ENCODE data around the gene NUMA1. TPM values are rescaled to one million over a fixed set of nuclear protein-coding genes. Genes with fewer than 3 reads are reported as not detected.

NUMA1 gene
- total and polyA plus RNA-seq, 9 of the 15 experiments (the other 6 are each of a cell fraction or from before 2014, with no cell fraction given), result 4.1 to 104 (median 51.2) TPM

DNA sequence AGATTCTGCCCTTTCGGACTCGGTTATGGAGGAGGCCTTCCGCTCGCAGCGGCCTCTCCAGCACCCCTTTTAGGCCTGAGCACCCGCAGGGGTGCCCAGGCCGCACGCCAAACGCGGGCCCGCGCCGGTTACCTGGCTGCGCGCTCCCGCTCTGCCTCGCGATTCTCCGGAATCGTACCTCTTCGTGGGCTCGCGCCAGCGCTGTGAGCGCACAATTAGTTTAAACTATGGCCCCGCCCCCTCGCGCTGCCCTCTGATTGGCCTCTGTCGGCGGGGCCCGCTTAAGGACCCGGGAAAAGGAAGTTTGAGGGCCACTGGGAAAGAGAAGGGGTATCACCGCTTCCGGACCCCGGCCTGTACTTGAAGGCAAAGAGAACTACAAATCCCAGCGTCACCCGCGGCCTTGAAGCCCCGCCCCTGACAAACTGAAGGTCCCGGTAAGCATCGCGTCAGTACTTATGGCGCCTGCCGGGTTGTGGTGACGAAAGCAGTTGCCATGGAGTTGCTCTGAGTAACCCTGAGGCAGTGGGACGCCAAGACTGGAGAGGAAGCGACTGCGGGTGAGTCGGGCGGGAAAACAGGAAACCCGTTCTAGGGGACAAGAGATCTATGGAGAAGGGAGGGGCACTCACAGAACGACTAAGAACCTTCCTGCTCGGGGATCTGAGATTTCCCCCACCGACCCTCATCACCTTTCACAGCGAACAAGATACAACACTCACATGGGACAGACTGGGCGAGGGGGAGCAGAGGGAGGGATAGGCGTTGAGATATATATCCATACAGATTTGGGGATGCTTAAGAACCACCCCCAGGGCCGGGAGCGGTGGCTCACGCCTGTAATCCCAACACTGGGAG is at the start of gene NUMA1, which contains the start of gene LRRC51 (continued):
- TF ChIP-seq, protein P1, sequence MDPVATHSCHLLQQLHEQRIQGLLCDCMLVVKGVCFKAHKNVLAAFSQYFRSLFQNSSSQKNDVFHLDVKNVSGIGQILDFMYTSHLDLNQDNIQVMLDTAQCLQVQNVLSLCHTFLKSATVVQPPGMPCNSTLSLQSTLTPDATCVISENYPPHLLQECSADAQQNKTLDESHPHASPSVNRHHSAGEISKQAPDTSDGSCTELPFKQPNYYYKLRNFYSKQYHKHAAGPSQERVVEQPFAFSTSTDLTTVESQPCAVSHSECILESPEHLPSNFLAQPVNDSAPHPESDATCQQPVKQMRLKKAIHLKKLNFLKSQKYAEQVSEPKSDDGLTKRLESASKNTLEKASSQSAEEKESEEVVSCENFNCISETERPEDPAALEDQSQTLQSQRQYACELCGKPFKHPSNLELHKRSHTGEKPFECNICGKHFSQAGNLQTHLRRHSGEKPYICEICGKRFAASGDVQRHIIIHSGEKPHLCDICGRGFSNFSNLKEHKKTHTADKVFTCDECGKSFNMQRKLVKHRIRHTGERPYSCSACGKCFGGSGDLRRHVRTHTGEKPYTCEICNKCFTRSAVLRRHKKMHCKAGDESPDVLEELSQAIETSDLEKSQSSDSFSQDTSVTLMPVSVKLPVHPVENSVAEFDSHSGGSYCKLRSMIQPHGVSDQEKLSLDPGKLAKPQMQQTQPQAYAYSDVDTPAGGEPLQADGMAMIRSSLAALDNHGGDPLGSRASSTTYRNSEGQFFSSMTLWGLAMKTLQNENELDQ (CRISPR knock-in tag; IDR thresholded peaks at IDR 0.05; ENCODE audit: borderline replicate concordance), result no peak
- TF ChIP-seq ZBTB8A (IDR thresholded peaks at IDR 0.05; ENCODE audit: partially characterized antibody), result no peak
- TF ChIP-seq FOXK1 (CRISPR knock-in tag; IDR thresholded peaks at IDR 0.05; ENCODE audit: borderline replicate concordance), result no peak
- TF ChIP-seq, protein P2, sequence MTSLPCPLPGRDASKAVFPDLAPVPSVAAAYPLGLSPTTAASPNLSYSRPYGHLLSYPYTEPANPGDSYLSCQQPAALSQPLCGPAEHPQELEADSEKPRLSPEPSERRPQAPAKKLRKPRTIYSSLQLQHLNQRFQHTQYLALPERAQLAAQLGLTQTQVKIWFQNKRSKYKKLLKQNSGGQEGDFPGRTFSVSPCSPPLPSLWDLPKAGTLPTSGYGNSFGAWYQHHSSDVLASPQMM (CRISPR knock-in tag; IDR thresholded peaks at IDR 0.05), result no peak
- TF ChIP-seq, protein P3, sequence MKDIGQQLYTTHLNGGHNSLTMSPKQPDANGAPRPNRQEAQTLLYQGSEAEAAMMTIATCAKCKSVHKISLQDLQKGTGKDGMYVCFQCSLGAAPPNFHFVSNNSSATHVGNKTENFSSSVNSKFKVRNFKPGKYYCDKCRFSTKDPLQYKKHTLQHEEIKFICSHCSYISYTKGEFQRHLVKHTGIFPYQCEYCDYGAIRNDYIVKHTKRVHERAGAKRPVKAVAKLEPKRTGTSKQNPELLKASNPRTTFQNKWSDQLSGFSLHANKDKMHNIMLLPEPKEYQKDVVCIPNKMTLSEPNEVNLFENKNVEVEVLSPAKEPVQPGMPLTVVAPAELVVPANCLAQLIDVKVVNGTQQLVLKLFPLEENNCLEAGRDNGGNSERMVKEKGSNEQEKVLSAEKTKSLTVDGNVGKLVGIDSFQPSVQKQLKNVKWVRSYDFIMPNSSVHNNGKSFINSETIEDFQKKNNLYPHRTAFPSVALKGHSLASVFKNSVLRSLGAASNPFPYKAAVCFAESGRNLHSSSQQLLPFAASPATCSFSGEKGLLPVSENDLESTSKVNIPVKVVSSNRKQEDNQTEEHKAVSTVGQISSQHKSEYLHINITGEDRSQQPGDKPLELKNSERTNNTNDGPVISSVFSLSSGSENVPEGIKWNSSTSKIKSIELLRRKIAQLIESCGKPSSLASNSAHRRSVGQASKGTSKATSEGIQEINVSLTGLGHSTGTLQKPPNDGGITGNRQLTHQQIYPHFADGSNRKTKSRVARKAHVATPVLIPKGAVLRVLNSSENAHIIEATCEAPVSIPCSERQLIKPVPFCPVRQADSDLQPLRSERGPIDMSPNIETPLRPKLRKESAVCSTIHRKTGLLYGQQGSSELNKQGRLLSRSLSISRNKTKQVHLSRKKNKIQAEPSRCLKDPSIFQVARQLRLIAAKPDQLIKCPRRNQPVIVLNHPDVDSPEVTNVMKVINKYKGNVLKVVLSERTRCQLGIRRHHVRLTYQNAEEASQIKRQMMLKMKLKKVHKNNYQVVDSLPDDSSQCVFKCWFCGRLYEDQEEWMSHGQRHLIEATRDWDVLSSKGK (CRISPR knock-in tag; IDR thresholded peaks at IDR 0.05), result no peak
- TF ChIP-seq, protein P4, sequence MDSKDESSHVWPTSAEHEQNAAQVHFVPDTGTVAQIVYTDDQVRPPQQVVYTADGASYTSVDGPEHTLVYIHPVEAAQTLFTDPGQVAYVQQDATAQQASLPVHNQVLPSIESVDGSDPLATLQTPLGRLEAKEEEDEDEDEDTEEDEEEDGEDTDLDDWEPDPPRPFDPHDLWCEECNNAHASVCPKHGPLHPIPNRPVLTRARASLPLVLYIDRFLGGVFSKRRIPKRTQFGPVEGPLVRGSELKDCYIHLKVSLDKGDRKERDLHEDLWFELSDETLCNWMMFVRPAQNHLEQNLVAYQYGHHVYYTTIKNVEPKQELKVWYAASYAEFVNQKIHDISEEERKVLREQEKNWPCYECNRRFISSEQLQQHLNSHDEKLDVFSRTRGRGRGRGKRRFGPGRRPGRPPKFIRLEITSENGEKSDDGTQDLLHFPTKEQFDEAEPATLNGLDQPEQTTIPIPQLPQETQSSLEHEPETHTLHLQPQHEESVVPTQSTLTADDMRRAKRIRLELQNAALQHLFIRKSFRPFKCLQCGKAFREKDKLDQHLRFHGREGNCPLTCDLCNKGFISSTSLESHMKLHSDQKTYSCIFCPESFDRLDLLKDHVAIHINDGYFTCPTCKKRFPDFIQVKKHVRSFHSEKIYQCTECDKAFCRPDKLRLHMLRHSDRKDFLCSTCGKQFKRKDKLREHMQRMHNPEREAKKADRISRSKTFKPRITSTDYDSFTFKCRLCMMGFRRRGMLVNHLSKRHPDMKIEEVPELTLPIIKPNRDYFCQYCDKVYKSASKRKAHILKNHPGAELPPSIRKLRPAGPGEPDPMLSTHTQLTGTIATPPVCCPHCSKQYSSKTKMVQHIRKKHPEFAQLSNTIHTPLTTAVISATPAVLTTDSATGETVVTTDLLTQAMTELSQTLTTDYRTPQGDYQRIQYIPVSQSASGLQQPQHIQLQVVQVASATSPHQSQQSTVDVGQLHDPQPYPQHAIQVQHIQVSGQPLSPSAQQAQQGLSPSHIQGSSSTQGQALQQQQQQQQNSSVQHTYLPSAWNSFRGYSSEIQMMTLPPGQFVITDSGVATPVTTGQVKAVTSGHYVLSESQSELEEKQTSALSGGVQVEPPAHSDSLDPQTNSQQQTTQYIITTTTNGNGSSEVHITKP (IDR thresholded peaks at IDR 0.05; ENCODE audit: partially characterized antibody), result peak; percentile 99
- TF ChIP-seq, protein P5, sequence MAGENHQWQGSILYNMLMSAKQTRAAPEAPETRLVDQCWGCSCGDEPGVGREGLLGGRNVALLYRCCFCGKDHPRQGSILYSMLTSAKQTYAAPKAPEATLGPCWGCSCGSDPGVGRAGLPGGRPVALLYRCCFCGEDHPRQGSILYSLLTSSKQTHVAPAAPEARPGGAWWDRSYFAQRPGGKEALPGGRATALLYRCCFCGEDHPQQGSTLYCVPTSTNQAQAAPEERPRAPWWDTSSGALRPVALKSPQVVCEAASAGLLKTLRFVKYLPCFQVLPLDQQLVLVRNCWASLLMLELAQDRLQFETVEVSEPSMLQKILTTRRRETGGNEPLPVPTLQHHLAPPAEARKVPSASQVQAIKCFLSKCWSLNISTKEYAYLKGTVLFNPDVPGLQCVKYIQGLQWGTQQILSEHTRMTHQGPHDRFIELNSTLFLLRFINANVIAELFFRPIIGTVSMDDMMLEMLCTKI (IDR thresholded peaks at IDR 0.05; ENCODE audit: partially characterized antibody), result no peak
- TF ChIP-seq, protein P6, sequence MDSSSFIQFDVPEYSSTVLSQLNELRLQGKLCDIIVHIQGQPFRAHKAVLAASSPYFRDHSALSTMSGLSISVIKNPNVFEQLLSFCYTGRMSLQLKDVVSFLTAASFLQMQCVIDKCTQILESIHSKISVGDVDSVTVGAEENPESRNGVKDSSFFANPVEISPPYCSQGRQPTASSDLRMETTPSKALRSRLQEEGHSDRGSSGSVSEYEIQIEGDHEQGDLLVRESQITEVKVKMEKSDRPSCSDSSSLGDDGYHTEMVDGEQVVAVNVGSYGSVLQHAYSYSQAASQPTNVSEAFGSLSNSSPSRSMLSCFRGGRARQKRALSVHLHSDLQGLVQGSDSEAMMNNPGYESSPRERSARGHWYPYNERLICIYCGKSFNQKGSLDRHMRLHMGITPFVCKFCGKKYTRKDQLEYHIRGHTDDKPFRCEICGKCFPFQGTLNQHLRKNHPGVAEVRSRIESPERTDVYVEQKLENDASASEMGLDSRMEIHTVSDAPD (CRISPR knock-in tag; IDR thresholded peaks at IDR 0.05), result no peak
- TF ChIP-seq MTF1 (CRISPR knock-in tag; IDR thresholded peaks at IDR 0.05; ENCODE audit: borderline replicate concordance), result no peak
- TF ChIP-seq NRF1 (conservative IDR thresholded peaks at IDR 0.05 in 1 of 2, IDR thresholded peaks at IDR 0.05 in 1 of 2), result peak; percentile 86 to 88
- 0 out of 2 replicates have a peak, but pooled peaks have one; percentile 11 for TF ChIP-seq KLF13 (tag; IDR thresholded peaks at IDR 0.05; ENCODE audit: borderline replicate concordance, low read depth)

Data from K562 (cell line).